ENCODE measurements around the gene CHCHD6. TPM values are rescaled to one million over a fixed set of nuclear protein-coding genes. Genes with fewer than 3 reads are reported as not detected.
A peak's percentile ranks its signal among the peaks of the same experiment; 100 is the strongest.

Gene CHCHD6
- total RNA-seq, 2 experiments from 2014 or later = 5.4 to 7.4 TPM

- peaks cover 5% of the 10 kb centered on the region for H3K4me1 Mint-ChIP-seq
- CTCF ChIA-PET = interaction anchor here (1.1 to 1.7 kb wide), 2 partner anchors 13 to 15 kb away, joined by 3 to 6 read pairs; no protein-coding TSS in a partner anchor
- no peaks in the 10 kb centered on the region for H3K27me3 Mint-ChIP-seq
- POLR2A ChIA-PET = no interaction called here
- no peaks in the 10 kb centered on the region for H3K9me3 Mint-ChIP-seq
- no peak overlapping the region for H3K4me3 Mint-ChIP-seq
- no peak overlapping the region for H3K27ac Mint-ChIP-seq
- H3K36me3 Mint-ChIP-seq (ENCODE audit: low read depth) = no peaks in the 10 kb centered on the region
- no peak for DNase-seq
Measured at GRCh38 chr3:126928921-126929474, 225.0 kb downstream of the CHCHD6 start.

- POLR2A ChIA-PET = no interaction called here
- Mint-ChIP-seq H3K27ac (no peak overlapping the region), H3K36me3 (ENCODE audit: low read depth) (no peaks in the 10 kb centered on the region), H3K4me1 (peaks cover 4% of the 10 kb centered on the region), H3K4me3 (no peak overlapping the region), H3K9me3 (no peaks in the 10 kb centered on the region), H3K27me3 (no peaks in the 10 kb centered on the region)
- CTCF ChIA-PET = no interaction called here
- no peak for DNase-seq
Measured at GRCh38 chr3:126930936-126931600, 227.0 kb downstream of the CHCHD6 start.

GRCh38 chr3:126931806-126932187 is 227.8 kb downstream of the CHCHD6 start:
- Mint-ChIP-seq H3K9me3 (no peaks in the 10 kb centered on the region), H3K4me3 (no peak overlapping the region), H3K36me3 (ENCODE audit: low read depth) (no peaks in the 10 kb centered on the region), H3K27ac (no peak overlapping the region), H3K27me3 (no peaks in the 10 kb centered on the region), H3K4me1 (peaks cover 5% of the 10 kb centered on the region)
- POLR2A ChIA-PET = no interaction called here
- no peak for DNase-seq
- CTCF ChIA-PET = no interaction called here

GRCh38 chr3:126932188-126932931 is 228.3 kb downstream of the CHCHD6 start:
- CTCF ChIA-PET = no interaction called here
- Mint-ChIP-seq H3K36me3 (ENCODE audit: low read depth) (no peaks in the 10 kb centered on the region), H3K9me3 (no peaks in the 10 kb centered on the region), H3K4me1 (peaks cover 5% of the 10 kb centered on the region), H3K27ac (no peak overlapping the region), H3K4me3 (no peak overlapping the region), H3K27me3 (no peaks in the 10 kb centered on the region)
- no peak for DNase-seq
- POLR2A ChIA-PET = no interaction called here

GRCh38 chr3:126934031-126934531 is 230.0 kb downstream of the CHCHD6 start:
- Mint-ChIP-seq H3K27ac (no peak overlapping the region), H3K36me3 (ENCODE audit: low read depth) (no peaks in the 10 kb centered on the region), H3K4me3 (no peak overlapping the region), H3K27me3 (no peaks in the 10 kb centered on the region), H3K9me3 (no peaks in the 10 kb centered on the region), H3K4me1 (peaks cover 5% of the 10 kb centered on the region)
- no peak for DNase-seq
- ChIA-PET CTCF (no interaction called here), POLR2A (no interaction called here)

- DNase-seq = no peak
- Mint-ChIP-seq H3K27ac (no peak overlapping the region), H3K4me3 (no peak overlapping the region), H3K36me3 (ENCODE audit: low read depth) (no peaks in the 10 kb centered on the region), H3K4me1 (peaks cover 5% of the 10 kb centered on the region), H3K27me3 (no peaks in the 10 kb centered on the region), H3K9me3 (no peaks in the 10 kb centered on the region)
- POLR2A ChIA-PET = no interaction called here
- CTCF ChIA-PET = no interaction called here
Measured at GRCh38 chr3:126934991-126935390, 231.0 kb downstream of the CHCHD6 start.

- no peak overlapping the region for H3K27ac Mint-ChIP-seq
- H3K27me3 Mint-ChIP-seq = no peaks in the 10 kb centered on the region
- H3K4me3 Mint-ChIP-seq = no peak overlapping the region
- no peaks in the 10 kb centered on the region for H3K36me3 Mint-ChIP-seq (ENCODE audit: low read depth)
- H3K4me1 Mint-ChIP-seq = peaks cover 5% of the 10 kb centered on the region
- ChIA-PET POLR2A (no interaction called here), CTCF (interaction anchor here (2.1 kb wide), 1 partner anchor 14 kb away, joined by 7 read pairs; no protein-coding TSS in a partner anchor)
- DNase-seq = no peak
- no peaks in the 10 kb centered on the region for H3K9me3 Mint-ChIP-seq
Measured at GRCh38 chr3:126935756-126936509, 231.9 kb downstream of the CHCHD6 start.

- H3K27me3 Mint-ChIP-seq = no peaks in the 10 kb centered on the region
- ChIA-PET CTCF (interaction anchor here (0.8 to 2.1 kb wide), 4 partner anchors 15 to 877 kb away, joined by 3 to 7 read pairs (median 4); partner anchors contain the start of gene PLXNA1), POLR2A (no interaction called here)
- no peak overlapping the region for H3K4me3 Mint-ChIP-seq
- no peak overlapping the region for H3K27ac Mint-ChIP-seq
- no peaks in the 10 kb centered on the region for H3K36me3 Mint-ChIP-seq (ENCODE audit: low read depth)
- DNase-seq = no peak
- H3K4me1 Mint-ChIP-seq = peaks cover 5% of the 10 kb centered on the region
- no peaks in the 10 kb centered on the region for H3K9me3 Mint-ChIP-seq
Measured at GRCh38 chr3:126936853-126937425, 232.9 kb downstream of the CHCHD6 start.

- CTCF ChIA-PET = interaction anchor here (0.8 to 2.1 kb wide), 4 partner anchors 14 to 877 kb away, joined by 3 to 7 read pairs (median 4); partner anchors contain the start of gene PLXNA1
- peak overlapping the region; percentile 14 for H3K27ac Mint-ChIP-seq
- no peaks in the 10 kb centered on the region for H3K9me3 Mint-ChIP-seq
- H3K36me3 Mint-ChIP-seq (ENCODE audit: low read depth) = no peaks in the 10 kb centered on the region
- POLR2A ChIA-PET = no interaction called here
- H3K4me1 Mint-ChIP-seq = peaks cover 5% of the 10 kb centered on the region
- no peaks in the 10 kb centered on the region for H3K27me3 Mint-ChIP-seq
- no peak for DNase-seq
- H3K4me3 Mint-ChIP-seq = no peak overlapping the region
Measured at GRCh38 chr3:126937533-126937932, 233.5 kb downstream of the CHCHD6 start.

- DNase-seq = no peak
- peak overlapping the region; percentile 14 for H3K27ac Mint-ChIP-seq
- H3K4me1 Mint-ChIP-seq = peaks cover 5% of the 10 kb centered on the region
- CTCF ChIA-PET = interaction anchor here (1.3 to 2.1 kb wide), 3 partner anchors 14 to 45 kb away, joined by 4 to 7 read pairs (median 5); partner anchors contain the start of gene PLXNA1
- no peaks in the 10 kb centered on the region for H3K36me3 Mint-ChIP-seq (ENCODE audit: low read depth)
- H3K4me3 Mint-ChIP-seq = no peak overlapping the region
- no peaks in the 10 kb centered on the region for H3K27me3 Mint-ChIP-seq
- POLR2A ChIA-PET = no interaction called here
- H3K9me3 Mint-ChIP-seq = no peaks in the 10 kb centered on the region
Measured at GRCh38 chr3:126937973-126938372, 233.9 kb downstream of the CHCHD6 start.

GRCh38 chr3:126938520-126939337 is 234.7 kb downstream of the CHCHD6 start:
- no peak overlapping the region for H3K4me3 Mint-ChIP-seq
- no peaks in the 10 kb centered on the region for H3K36me3 Mint-ChIP-seq (ENCODE audit: low read depth)
- no peak overlapping the region for H3K27ac Mint-ChIP-seq
- peaks cover 5% of the 10 kb centered on the region for H3K4me1 Mint-ChIP-seq
- no peaks in the 10 kb centered on the region for H3K27me3 Mint-ChIP-seq
- DNase-seq = no peak
- ChIA-PET CTCF (interaction anchor here (0.8 to 1.1 kb wide), 3 partner anchors 20 to 27 kb away, joined by 3 read pairs; no protein-coding TSS in a partner anchor), POLR2A (no interaction called here)
- no peaks in the 10 kb centered on the region for H3K9me3 Mint-ChIP-seq

GRCh38 chr3:126939338-126939718 is 235.3 kb downstream of the CHCHD6 start:
- POLR2A ChIA-PET = no interaction called here

More at GRCh38 chr3:126939338-126939718, 235.3 kb downstream of the CHCHD6 start:
- CTCF ChIA-PET = interaction anchor here (0.8 to 1.1 kb wide), 3 partner anchors 19 to 27 kb away, joined by 3 read pairs; no protein-coding TSS in a partner anchor
- Mint-ChIP-seq H3K27me3 (no peaks in the 10 kb centered on the region), H3K27ac (no peak overlapping the region), H3K36me3 (ENCODE audit: low read depth) (no peaks in the 10 kb centered on the region), H3K4me1 (peaks cover 5% of the 10 kb centered on the region), H3K9me3 (no peaks in the 10 kb centered on the region), H3K4me3 (no peak overlapping the region)
- no peak for DNase-seq

All from activated CD4-positive, alpha-beta T cell treated with anti-CD3 and anti-CD28 coated beads, Interleukin-2, amount 10 ng/mL, durations not matched to agents 7 days and 5 days (primary cell).